Right lobe of liver (tissue), 4 donors: Measurements from ENCODE around the gene TPRKB.

ENCODE experiments used
- CTCF ChIP-seq, 4 donors: fragments of 200-600 bp in 3 of 4; fragments of 450-650 bp in 1 of 4; IDR thresholded peaks; one replicate each; pipeline versions ENCODE4 v1.5.1 to v1.8.0; 2016 to 2022; ENCODE audit warnings: antibody characterized with exemption in 4 of 4, mild to moderate bottlenecking in 2 of 4
- POLR2A ChIP-seq: fragments of 450-650 bp; IDR thresholded peaks from one replicate; pipeline ENCODE4 v1.6.1; 2017; ENCODE audit warnings: antibody characterized with exemption, mild to moderate bottlenecking
- donor health status: DM: no; HTN: no; CAD: no.
- donor health status: DM: no; HTN: no; CAD: no.
- donor health status: DM: no; HTN: yes; CAD: no.

GRCh38 chr2:73700661-73701447 lies 36.3 kb downstream of the TPRKB start:
- TF ChIP-seq CTCF (IDR thresholded peaks at IDR 0.05) (no peak), POLR2A (no peak)
